K562 (cell line): ENCODE measurements around the gene DXO. TPM values are rescaled to one million over a fixed set of nuclear protein-coding genes. Genes with fewer than 3 reads are reported as not detected.
A peak's percentile ranks its signal among the peaks of the same experiment; 100 is the strongest.

Source experiments
- ATF1 ChIP-seq, 2 experiments: fragments of 450-650 bp in 1 of 2; IDR thresholded peaks; 2 replicates each; pipeline ENCODE4 v1.6.1; 2016; ENCODE audit warnings: missing compliant biosample characterization in 1 of 2, missing genetic modification characterization in 1 of 2
- E2F8 ChIP-seq: fragments of 450-650 bp; IDR thresholded peaks from 2 replicates; pipeline ENCODE4 v1.7.1; 2018; ENCODE audit warnings: mild to moderate bottlenecking, low read depth; ENCODE audit not compliant: partially characterized antibody
- HNRNPH1 ChIP-seq: fragments of 200-400 bp; formaldehyde crosslinking; optimal IDR thresholded peaks from 2 replicates; pipeline ENCODE3; 2017; ENCODE audit warnings: low read depth, mild to moderate bottlenecking, low read length, moderate library complexity
- PHTF2 ChIP-seq: fragments of 250-450 bp; sonication (Bioruptor Pico); IDR thresholded peaks from 2 replicates; pipeline ENCODE4 v1.5.0; 2021; ENCODE audit warnings: mild to moderate bottlenecking
- PYGO2 ChIP-seq: fragments of 450-650 bp; IDR thresholded peaks from 2 replicates; pipeline ENCODE4 v1.6.1; 2016; ENCODE audit warnings: mild to moderate bottlenecking, missing genetic modification characterization, moderate library complexity, missing compliant biosample characterization
- RUNX1 ChIP-seq: sonication (generic); IDR thresholded peaks from 2 replicates; pipeline ENCODE4 v1.6.1; 2016; ENCODE audit warnings: antibody characterized with exemption, low read depth
- SMC3 ChIP-seq: conservative IDR thresholded peaks from 2 replicates; pipeline ENCODE4 v1.6.1; 2011; ENCODE audit warnings: low read depth, low read length, improper control_type of control experiment; ENCODE audit not compliant: insufficient read depth
- U2AF1 ChIP-seq: fragments of 200-400 bp; formaldehyde crosslinking; optimal IDR thresholded peaks from 2 replicates; pipeline ENCODE3; 2017; ENCODE audit warnings: mild to moderate bottlenecking, low read depth, low read length, moderate library complexity
- XRCC3 ChIP-seq: fragments of 450-650 bp; IDR thresholded peaks from 2 replicates; pipeline ENCODE4 v1.6.1; 2017; ENCODE audit warnings: mild to moderate bottlenecking, moderate library complexity
- ZBTB8A ChIP-seq: fragments of 450-650 bp; IDR thresholded peaks from 2 replicates; pipeline ENCODE4 v1.6.1; 2018; ENCODE audit warnings: mild to moderate bottlenecking, moderate library complexity; ENCODE audit not compliant: partially characterized antibody
- ZNF408 ChIP-seq: fragments of 250-450 bp; sonication (Bioruptor Pico); IDR thresholded peaks from 2 replicates; pipeline ENCODE4 v1.4.0; 2020; ENCODE audit warnings: low read depth, mild to moderate bottlenecking, moderate library complexity
- ZNF551 ChIP-seq: fragments of 250-450 bp; sonication (Bioruptor Pico); IDR thresholded peaks from 2 replicates; pipeline ENCODE4 v1.5.0; 2021; ENCODE audit warnings: mild to moderate bottlenecking, moderate library complexity
- ZNF766 ChIP-seq: fragments of 200-800 bp; sonication (Bioruptor generic); conservative IDR thresholded peaks from 2 replicates; pipeline ENCODE4 v1.6.1; 2016; ENCODE audit warnings: missing genetic modification characterization, missing compliant biosample characterization
- polyA plus RNA-seq, 8 experiments: library from polyadenylated mRNA; depleted of rRNA in 4 of 8; stranded (reverse) in 5 of 8; unstranded in 3 of 8; fragments of >200 nt; fragmentation: Nextera tagmentation in 2 of 8; fragmentation: Illumina TruSeq in 1 of 8; extraction: Ambion mirVana in 2 of 8; extraction: Trizol in 1 of 8; gene quantifications; 2 replicates each; pipeline versions ENCODE4 v1.2.1 to v1.2.3, GENCODE V29; 2011 to 2014; ENCODE audit warnings: inconsistent platforms in 1 of 8, missing spikeins in 1 of 8
- total RNA-seq, 7 experiments: library from RNA; depleted of rRNA in 6 of 7; stranded (reverse); fragments of >200 nt in 6 of 7; fragmentation: Illumina TruSeq in 2 of 7; extraction: Trizol in 2 of 7; gene quantifications; 2 replicates each; pipeline versions ENCODE4 v1.2.1 to v1.2.3, GENCODE V29; 2011 to 2021; ENCODE audit warnings: low replicate concordance in 1 of 7
- TF ChIP-seq, protein P1 (sequence below): fragments of 450-650 bp; formaldehyde crosslinking; conservative IDR thresholded peaks from 2 replicates; pipeline ENCODE4 v1.4.0; 2022; ENCODE audit warnings: mild to moderate bottlenecking, missing genetic modification characterization
- TF ChIP-seq, protein P2 (sequence below): fragments of 450-650 bp; IDR thresholded peaks from 2 replicates; pipeline ENCODE4 v1.6.1; 2016; ENCODE audit warnings: mild to moderate bottlenecking
- TF ChIP-seq, protein P3 (sequence below): fragments of 250-450 bp; sonication (Bioruptor Pico); IDR thresholded peaks from 2 replicates; pipeline ENCODE4 v1.6.1; 2021; ENCODE audit warnings: mild to moderate bottlenecking
- TF ChIP-seq, protein P4 (sequence below): conservative IDR thresholded peaks from 2 replicates; pipeline ENCODE4 v1.6.1; 2011; ENCODE audit warnings: low read depth, mild to moderate bottlenecking, low read length; ENCODE audit not compliant: control insufficient read depth
- TF ChIP-seq, protein P5 (sequence below): fragments of 450-650 bp; formaldehyde crosslinking; IDR thresholded peaks from 2 replicates; pipeline ENCODE4 v1.4.0; 2022; ENCODE audit warnings: mild to moderate bottlenecking, moderate library complexity

The DXO gene
- total and polyA plus RNA-seq, 9 of the 15 experiments (the other 6 are each of a cell fraction or from before 2014, with no cell fraction given), result 6.4 to 35.1 (median 19.4) TPM

DNA sequence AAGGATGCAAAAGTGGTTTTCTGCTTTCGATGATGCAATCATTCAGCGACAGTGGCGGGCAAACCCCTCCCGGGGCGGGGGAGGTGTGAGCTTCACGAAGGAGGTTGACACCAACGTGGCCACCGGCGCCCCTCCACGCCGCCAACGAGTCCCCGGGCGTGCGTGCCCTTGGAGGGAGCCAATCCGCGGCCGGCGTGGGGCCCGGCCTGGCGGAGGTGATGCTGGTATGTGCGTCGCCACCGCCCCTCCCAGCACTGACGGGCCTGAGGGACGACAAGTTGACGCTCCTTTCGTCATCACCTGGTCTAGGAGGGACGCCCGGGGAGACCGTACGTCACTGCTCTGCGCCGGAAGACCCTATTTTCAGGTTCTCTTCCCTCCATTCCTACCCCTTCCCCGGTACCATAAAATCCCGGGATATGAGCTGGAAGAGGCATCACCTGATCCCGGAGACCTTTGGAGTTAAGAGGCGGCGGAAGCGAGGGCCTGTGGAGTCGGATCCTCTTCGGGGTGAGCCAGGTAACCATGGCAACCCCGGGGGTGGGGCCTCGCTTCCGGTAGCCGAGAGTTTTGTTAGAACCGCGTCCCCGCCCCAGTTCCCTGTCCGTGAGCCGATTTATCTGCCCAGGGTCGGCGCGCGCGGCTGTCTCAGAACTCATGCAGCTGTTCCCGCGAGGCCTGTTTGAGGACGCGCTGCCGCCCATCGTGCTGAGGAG lies at the start of gene DXO (continued):
- TF ChIP-seq RUNX1, result peak; percentile 32; the same call in 1 of the 2 replicates
- TF ChIP-seq ZNF551 (CRISPR knock-in tag), result no peak
- TF ChIP-seq, protein P1, sequence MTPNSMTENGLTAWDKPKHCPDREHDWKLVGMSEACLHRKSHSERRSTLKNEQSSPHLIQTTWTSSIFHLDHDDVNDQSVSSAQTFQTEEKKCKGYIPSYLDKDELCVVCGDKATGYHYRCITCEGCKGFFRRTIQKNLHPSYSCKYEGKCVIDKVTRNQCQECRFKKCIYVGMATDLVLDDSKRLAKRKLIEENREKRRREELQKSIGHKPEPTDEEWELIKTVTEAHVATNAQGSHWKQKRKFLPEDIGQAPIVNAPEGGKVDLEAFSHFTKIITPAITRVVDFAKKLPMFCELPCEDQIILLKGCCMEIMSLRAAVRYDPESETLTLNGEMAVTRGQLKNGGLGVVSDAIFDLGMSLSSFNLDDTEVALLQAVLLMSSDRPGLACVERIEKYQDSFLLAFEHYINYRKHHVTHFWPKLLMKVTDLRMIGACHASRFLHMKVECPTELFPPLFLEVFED (CRISPR knock-in tag), result no peak
- TF ChIP-seq E2F8, result peak; percentile 97
- no peak for TF ChIP-seq ZBTB8A
- TF ChIP-seq, protein P2, sequence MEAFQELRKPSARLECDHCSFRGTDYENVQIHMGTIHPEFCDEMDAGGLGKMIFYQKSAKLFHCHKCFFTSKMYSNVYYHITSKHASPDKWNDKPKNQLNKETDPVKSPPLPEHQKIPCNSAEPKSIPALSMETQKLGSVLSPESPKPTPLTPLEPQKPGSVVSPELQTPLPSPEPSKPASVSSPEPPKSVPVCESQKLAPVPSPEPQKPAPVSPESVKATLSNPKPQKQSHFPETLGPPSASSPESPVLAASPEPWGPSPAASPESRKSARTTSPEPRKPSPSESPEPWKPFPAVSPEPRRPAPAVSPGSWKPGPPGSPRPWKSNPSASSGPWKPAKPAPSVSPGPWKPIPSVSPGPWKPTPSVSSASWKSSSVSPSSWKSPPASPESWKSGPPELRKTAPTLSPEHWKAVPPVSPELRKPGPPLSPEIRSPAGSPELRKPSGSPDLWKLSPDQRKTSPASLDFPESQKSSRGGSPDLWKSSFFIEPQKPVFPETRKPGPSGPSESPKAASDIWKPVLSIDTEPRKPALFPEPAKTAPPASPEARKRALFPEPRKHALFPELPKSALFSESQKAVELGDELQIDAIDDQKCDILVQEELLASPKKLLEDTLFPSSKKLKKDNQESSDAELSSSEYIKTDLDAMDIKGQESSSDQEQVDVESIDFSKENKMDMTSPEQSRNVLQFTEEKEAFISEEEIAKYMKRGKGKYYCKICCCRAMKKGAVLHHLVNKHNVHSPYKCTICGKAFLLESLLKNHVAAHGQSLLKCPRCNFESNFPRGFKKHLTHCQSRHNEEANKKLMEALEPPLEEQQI, result no peak
- TF ChIP-seq U2AF1, result no peak
- TF ChIP-seq PYGO2 (tag), result no peak
- TF ChIP-seq XRCC3, result no peak
- peak; percentile 89 for TF ChIP-seq ZNF766 (CRISPR knock-in tag)
- TF ChIP-seq, protein P3, sequence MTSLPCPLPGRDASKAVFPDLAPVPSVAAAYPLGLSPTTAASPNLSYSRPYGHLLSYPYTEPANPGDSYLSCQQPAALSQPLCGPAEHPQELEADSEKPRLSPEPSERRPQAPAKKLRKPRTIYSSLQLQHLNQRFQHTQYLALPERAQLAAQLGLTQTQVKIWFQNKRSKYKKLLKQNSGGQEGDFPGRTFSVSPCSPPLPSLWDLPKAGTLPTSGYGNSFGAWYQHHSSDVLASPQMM (CRISPR knock-in tag), result no peak
- TF ChIP-seq, protein P4, sequence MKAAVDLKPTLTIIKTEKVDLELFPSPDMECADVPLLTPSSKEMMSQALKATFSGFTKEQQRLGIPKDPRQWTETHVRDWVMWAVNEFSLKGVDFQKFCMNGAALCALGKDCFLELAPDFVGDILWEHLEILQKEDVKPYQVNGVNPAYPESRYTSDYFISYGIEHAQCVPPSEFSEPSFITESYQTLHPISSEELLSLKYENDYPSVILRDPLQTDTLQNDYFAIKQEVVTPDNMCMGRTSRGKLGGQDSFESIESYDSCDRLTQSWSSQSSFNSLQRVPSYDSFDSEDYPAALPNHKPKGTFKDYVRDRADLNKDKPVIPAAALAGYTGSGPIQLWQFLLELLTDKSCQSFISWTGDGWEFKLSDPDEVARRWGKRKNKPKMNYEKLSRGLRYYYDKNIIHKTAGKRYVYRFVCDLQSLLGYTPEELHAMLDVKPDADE, result peak; percentile 66
- peak; percentile 94 for TF ChIP-seq ATF1 (CRISPR knock-in tag; IDR thresholded peaks at IDR 0.05)
- TF ChIP-seq ATF1 (tag; IDR thresholded peaks at IDR 0.05), result peak; percentile 100
- TF ChIP-seq ZNF408, result no peak
- TF ChIP-seq PHTF2 (CRISPR knock-in tag), result no peak
- TF ChIP-seq SMC3, result 0 out of 2 replicates have a peak, but pooled peaks have one; percentile 4
- TF ChIP-seq, protein P5, sequence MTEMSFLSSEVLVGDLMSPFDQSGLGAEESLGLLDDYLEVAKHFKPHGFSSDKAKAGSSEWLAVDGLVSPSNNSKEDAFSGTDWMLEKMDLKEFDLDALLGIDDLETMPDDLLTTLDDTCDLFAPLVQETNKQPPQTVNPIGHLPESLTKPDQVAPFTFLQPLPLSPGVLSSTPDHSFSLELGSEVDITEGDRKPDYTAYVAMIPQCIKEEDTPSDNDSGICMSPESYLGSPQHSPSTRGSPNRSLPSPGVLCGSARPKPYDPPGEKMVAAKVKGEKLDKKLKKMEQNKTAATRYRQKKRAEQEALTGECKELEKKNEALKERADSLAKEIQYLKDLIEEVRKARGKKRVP (CRISPR knock-in tag), result peak; percentile 98
- no peak for TF ChIP-seq HNRNPH1
